Heart left ventricle (tissue), 13 donors: ENCODE measurements around the gene HNRNPA3.

ENCODE experiments used
- CTCF ChIP-seq, 12 donors: fragments of 200-600 bp; sonication (generic) in 4 of 12; IDR thresholded peaks; one replicate each; pipeline versions ENCODE4 v1.5.0 to v1.8.0; 2018 to 2022; ENCODE audit warnings: antibody characterized with exemption in 12 of 12, mild to moderate bottlenecking in 5 of 12
- POLR2A ChIP-seq, 2 donors: fragments of 450-650 bp; IDR thresholded peaks; one replicate each; pipeline ENCODE4 v1.6.1; 2017; ENCODE audit warnings: antibody characterized with exemption in 2 of 2, mild to moderate bottlenecking in 2 of 2, moderate library complexity in 2 of 2
- donor health status: ischemic (EF 13 %, LVEDD 7.1; RV severe dilation, severe dysfunction).
- donor health status: DM: no; HTN: yes; CAD: no.
- donor health status: DM: no; HTN: no; CAD: no.
- donor health status: ischemic (EF 25% LVEDD 6.9; RV normal size, moderate dysfunction).
- donor health status: ischemic (EF 25% LVEDD 5.7; RV mildly dilated, moderate dysfunction).
- donor health status: ischemic (EF 35%, LVEDD 5.7; RV mildly dilated, moderate dysfunction).
- donor health status: nonischemic (EF 11% LVEDD 7.7; RV severe dilation, severe dysfunction).
- donor health status: DM: yes; HTN: yes; CAD: no.
- donor health status: PGD.
- donor health status: ischemic (EF 29% LVEDD 5.4; RV normal size, mild dysfunction).
- donor health status: nonischemic (EF 23%, LVEDD 6.1; RV moderate dilation, normal function).

GRCh38 chr2:177165061-177165583, 47.5 kb upstream of the HNRNPA3 start:
- TF ChIP-seq CTCF (IDR thresholded peaks at IDR 0.05) (no peak), POLR2A (IDR thresholded peaks at IDR 0.05) (no peak)
